OCI-M2 (cell line): ENCODE data around the gene NSG2.
"Not testable (repeated sequence)": the region's sequence is repeated elsewhere in the genome, so short reads cannot be mapped to it uniquely, and the experiment has no call there.

ENCODE experiments used
- DNase-seq: peaks from one replicate; lab custom pipeline; 2025; ENCODE audit not compliant: unreplicated experiment; lab: John Stamatoyannopoulos, UW

Gene NSG2

GRCh38 chr5:174045470-174046025 is at the start of gene NSG2:
Gene NSG2, plus strand, starts transcription at chr5:174045706. Its CDS starts 1,050 bp downstream, at chr5:174046756.
- no peak for DNase-seq

DNA sequence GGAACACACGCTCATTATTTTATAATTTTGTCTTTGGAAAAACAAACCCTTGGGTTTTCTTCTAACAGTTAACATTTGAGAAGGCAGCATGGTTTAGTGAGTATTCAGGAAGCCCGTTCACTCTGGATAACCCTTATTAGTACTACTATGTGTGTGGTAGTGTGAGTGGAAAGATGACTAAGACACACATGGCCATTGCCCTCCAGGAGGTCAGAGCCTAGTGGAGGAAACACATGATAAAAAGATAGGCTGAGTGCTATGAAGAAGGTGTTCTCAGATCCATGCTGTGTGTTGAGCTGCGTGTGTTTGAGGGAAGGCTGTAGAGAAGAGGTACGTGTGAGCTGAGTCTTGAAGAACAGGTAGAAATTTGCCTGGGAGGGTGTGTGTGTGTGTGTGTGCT is 48.2 kb upstream of the NSG2 start:
- DNase-seq, result no peak

- DNase-seq, result no peak
Measured at GRCh38 chr5:173998531-173998930, 47.0 kb upstream of the NSG2 start.

DNA sequence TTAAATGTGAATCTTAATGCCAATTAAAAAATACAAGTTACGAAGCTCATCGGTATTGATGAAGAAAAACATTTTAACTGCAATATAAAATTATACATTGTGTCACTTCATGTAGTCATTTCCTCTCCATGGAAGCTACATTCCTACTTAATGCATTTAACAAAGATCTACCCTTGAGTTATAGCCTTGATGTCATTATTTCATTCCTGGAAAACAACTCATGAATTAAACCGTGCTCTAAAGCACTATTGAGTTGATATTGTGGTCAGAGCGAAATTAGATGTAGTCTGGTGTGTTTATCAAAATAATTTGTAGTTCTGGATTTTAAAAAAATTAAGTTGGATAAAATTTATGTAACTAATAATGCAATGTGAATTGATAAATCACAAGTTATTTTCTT is 45.4 kb upstream of the NSG2 start:
- no peak for DNase-seq

DNA sequence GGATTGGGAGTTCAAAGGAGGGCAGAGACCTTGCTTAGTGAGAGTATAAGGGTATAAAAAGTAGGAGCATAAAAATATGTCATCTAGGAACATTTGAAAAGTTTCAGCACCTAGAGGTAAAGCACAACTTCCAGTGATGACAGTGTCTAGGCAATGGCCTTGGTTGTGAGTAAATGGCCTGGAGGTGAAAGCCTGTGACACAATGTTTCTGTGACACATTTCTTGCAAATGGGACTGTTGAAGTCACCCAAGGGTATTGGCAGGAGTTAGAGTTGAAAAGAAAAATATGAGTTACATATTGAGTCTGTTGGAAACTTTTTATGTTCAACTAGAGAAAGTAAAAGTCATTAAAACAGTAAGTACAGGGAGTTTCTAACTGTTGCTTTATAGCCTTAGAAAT is 41.7 kb upstream of the NSG2 start:
- no peak for DNase-seq

- DNase-seq, result no peak
Measured at GRCh38 chr5:174008922-174009321, 36.6 kb upstream of the NSG2 start.

DNA sequence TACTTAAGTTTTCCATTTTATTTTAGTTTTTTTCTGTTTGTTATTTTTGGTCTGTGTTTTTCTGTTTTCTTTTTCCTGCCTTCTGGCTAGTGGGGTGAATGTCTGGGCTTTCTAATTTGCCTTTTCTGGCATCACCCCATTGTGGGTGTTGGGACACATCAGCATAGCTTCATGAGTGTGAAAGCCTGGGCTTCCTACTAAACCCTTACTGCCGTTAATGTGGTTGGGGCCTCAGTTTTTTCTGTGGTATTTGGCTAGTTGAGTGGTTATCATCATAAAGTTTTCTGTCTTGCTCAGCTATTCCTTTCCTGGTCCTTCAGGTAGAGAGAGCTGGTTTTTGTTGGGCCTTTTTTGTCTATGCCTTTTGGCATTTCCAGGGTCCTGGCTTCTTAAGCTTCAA is 35.1 kb upstream of the NSG2 start:
- DNase-seq, result no peak

DNA sequence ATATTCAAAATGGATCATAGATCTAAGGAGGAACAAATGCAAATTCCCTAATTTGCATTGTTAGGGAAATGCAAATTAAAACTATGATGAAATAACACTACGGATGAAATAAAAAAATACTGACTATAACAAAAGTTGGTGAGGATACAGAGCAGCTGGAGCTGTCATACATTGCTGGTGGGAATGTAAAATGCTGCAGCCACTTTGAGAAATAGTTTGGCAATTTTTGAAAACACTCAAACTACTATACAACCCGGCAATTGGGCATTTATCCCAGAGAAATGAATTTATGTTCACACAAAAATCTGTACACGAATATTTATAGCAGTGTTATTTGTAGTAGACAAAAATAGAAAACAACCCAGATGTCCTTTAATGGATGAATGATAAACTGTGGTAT is 34.1 kb upstream of the NSG2 start:
- no peak for DNase-seq

- not testable (repeated sequence) for DNase-seq
Measured at GRCh38 chr5:174020069-174020927, 25.2 kb upstream of the NSG2 start.

DNA sequence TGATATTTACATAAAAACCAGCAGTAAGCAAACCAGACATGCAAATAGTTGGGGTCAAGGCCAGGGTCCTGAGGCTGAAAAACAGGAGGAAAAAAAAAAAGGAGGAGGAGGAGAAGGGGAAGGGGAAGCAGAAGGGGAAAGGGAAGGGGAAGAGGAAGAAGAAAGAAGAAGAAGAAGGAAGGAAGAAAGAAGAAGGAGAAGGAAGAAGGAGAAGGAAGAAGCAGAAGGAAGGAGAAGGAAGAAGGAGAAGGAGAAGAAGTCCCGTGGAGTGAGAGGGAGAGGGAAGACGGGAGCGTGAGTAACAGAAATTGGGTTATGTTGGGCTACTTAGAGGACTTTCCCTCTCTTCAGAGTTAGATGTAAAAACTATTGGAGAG is 24.6 kb upstream of the NSG2 start:
- DNase-seq, result no peak

GRCh38 chr5:174022384-174023095 is 23.0 kb upstream of the NSG2 start:
- DNase-seq, result no peak

DNA sequence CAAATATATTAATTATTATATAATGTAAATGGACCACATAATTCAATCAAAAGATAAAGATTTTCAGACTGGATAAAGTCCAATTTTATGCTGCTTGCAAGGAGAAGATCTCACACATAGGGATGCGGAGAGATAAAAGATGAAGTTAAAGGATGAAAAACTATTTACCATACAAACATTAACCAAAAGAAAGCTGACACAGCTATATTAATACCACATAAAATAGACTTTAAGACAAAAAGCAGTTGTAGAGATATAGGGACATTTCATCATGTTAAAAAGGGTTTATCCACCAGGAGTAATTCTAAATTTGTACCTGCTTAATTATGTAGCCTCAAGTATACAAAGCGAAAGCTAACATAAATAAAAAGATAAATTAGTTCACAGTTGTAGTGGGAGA is 15.2 kb upstream of the NSG2 start:
- no peak for DNase-seq

DNA sequence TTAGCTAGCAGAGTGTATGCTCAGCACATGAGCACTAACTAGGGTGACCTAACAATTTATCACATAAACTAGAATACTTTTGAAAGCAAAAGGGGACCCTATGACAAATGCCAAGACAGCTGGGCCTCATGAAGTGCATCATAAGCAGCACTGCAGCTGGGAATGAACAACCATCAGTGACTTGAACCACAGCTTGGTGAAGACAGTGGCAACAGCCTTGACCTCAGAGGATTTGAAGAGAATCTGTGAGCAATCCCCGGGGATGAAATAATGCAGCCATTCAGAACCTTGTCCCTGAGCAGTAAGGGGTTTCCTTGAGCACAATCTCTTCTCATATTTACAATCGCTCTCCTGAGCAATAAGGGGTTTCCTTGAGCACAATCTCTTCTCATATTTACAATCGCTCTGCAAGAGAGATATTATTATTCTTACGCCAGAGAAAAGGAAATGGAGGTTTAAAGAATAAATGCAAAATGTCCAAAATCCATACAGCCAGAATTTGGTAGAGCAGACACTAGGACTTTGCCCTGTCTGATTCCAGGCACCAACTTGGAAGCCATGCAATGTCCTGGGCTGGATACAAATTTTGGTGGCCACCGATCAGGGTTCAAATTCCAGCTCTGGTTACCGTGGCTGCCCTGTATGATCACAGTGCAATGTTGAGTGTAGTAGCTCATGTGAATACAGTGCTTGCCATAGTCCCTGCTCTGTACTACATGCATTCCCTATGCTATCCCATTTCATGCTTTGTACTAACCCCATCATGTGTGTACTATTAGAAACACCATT is 846 bp upstream of the NSG2 start:
- DNase-seq, result no peak

DNA sequence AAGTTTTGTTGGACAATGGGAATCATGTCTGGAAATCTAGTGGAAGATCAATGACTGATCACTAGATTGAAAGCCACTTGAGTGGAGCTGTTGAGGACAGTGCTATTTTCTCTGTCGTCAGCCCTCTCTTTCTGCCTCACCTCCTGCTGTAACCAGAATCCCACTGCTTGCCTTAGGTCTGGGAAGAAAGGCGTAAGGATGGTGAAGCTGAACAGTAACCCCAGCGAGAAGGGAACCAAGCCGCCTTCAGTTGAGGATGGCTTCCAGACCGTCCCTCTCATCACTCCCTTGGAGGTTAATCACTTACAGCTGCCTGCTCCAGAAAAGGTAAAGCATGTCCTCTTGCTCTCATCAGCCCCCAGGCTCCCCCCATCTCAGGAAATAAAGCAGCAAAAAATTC is 1.1 kb downstream of the NSG2 start:
- DNase-seq, result no peak

GRCh38 chr5:174047472-174048099 is 2.1 kb downstream of the NSG2 start:
- DNase-seq, result no peak

GRCh38 chr5:174052636-174053035 is 7.1 kb downstream of the NSG2 start:
- no peak for DNase-seq

DNA sequence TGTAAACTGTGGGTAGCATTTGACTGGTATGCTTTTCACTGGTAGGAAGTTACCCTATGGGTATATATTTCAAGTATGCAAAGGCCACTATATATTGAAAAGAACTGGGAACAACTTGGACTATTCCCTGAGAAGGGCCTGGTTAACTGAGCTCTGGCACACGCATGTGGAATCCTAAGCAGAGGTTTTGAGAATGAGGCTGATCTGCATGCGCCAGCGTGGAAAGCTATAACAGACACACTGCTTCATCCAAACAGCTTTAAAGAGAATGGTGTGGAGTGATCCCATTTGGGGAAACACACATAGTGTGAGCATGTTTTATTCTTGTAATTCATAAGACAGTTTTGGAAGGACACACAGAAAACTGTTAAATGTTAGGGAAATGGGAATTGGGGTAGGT is 8.4 kb downstream of the NSG2 start:
- DNase-seq, result no peak

- DNase-seq, result no peak
Measured at GRCh38 chr5:174056064-174056847, 10.8 kb downstream of the NSG2 start.

- no peak for DNase-seq
Measured at GRCh38 chr5:174057206-174057605, 11.7 kb downstream of the NSG2 start.

DNA sequence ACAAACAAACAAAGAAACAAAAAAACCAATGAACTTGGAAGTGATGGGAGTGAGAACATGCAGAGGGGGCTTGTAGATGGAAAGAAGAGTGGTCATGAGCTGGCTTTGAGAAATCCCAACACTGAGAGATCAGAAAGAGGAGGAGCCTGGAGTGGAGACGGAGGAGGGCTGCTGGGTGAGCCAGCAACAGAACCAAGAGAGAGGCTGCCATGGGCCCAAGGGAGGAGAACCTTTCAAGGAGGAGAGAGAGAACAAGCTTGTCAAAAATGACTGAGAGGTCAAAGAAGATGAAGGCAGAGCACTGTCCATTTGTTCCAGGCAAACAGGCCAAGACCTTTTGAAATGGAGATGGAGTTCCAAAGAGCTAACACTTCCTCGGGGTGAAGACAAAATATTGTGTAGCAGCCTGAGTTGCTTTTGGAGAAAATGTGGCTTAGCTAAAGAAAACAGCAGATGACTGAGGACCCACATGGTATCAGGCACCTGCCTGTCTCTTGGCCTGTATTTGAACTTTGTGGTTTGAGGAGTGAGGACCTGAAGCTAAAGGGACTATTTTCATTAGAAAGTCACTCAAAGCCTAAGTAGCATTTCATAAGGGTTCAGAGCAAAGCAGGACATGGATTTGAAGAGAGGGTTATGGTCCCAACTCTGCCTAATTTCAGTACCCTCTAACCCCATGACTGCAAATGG is 13.1 kb downstream of the NSG2 start:
- no peak for DNase-seq
